Fibroblast of the aortic adventitia (primary cell): ENCODE measurements around the gene HLF. TPM values are rescaled to one million over a fixed set of nuclear protein-coding genes. Genes with fewer than 3 reads are reported as not detected.

ENCODE experiments used
- DNase-seq: peaks from one replicate; pipeline ENCODE4 v3.0.0-alpha.2; 2010; ENCODE audit warnings: low read depth
- H3K4me3 ChIP-seq: 2 replicates; pipeline ENCODE4 v1.5.1; 2011; ENCODE audit warnings: low read depth, mild to moderate bottlenecking, control low read depth, low read length, moderate library complexity
- total RNA-seq: library from RNA; depleted of rRNA; stranded (reverse); fragments of >200 nt; gene quantifications from 2 replicates; pipeline ENCODE4 v1.2.3, GENCODE V29; 2012; ENCODE audit warnings: low replicate concordance
- TF ChIP-seq, protein P1 (sequence below): IDR thresholded peaks from 2 replicates; pipeline ENCODE4 v1.5.1; 2011; ENCODE audit warnings: mild to moderate bottlenecking, low read length, control low read depth, inconsistent platforms; ENCODE audit not compliant: insufficient read depth

The HLF gene
- total RNA-seq, 1 donor = 4.4 TPM

DNA sequence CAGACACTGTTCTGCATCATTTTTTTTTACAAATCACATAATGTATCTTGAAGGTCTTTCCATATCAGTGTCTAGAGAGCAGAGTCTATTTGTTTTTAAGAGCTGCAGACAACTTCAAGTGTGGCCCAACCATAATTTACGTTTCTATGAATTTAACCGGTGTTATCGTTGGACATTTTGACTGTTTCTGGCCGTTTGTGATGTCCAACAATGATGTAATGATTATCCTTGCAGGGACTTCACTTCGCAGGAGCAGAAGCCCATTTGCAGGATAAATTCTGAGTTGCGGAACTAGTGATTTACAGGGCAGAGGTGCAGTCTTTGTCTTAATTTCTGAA is 26.9 kb upstream of the HLF start:
- H3K4me3 ChIP-seq = peak overlapping the region; percentile 62
- TF ChIP-seq, protein P1, sequence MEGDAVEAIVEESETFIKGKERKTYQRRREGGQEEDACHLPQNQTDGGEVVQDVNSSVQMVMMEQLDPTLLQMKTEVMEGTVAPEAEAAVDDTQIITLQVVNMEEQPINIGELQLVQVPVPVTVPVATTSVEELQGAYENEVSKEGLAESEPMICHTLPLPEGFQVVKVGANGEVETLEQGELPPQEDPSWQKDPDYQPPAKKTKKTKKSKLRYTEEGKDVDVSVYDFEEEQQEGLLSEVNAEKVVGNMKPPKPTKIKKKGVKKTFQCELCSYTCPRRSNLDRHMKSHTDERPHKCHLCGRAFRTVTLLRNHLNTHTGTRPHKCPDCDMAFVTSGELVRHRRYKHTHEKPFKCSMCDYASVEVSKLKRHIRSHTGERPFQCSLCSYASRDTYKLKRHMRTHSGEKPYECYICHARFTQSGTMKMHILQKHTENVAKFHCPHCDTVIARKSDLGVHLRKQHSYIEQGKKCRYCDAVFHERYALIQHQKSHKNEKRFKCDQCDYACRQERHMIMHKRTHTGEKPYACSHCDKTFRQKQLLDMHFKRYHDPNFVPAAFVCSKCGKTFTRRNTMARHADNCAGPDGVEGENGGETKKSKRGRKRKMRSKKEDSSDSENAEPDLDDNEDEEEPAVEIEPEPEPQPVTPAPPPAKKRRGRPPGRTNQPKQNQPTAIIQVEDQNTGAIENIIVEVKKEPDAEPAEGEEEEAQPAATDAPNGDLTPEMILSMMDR = no peak
- DNase-seq = no peak

DNA sequence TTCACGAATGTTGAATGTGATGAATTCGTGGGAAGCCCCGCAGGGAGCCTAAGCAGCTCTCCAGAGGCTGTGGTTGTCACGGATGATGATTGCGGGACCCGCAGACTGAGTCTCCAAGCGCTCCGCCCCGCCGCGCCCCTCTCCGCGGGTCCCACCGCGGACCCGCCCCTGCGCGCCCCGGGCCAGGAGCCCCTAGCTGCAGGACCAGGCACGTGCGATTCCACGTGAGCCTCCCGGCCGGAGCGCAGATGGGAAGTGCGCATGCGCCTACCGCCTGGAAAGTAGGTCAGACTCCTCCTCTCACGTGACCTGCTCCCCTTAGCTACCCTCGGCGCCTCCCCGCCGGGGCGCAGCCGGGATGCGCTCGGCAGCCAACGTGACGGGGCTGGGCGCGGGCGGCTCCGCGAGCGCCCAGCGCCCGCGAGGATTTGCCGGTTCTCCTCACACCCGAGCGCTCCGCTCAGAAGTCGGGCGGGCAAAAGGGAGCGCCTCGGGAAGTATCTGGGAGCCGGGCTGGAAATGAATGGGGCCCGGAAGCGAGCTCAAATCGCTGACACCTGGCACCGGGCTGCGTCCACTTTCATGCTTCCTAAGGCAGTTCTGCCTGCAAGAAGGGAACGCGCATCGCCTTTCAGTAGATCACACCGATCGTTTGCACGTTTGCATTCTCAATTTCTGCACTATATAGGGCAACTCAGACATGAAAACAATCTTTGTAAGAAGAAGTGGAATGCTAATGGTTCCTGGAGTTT is 26.4 kb upstream of the HLF start:
- TF ChIP-seq, protein P1 = no peak
- peak; percentile 89 for DNase-seq
- peak overlapping the region; percentile 62 for H3K4me3 ChIP-seq

DNA sequence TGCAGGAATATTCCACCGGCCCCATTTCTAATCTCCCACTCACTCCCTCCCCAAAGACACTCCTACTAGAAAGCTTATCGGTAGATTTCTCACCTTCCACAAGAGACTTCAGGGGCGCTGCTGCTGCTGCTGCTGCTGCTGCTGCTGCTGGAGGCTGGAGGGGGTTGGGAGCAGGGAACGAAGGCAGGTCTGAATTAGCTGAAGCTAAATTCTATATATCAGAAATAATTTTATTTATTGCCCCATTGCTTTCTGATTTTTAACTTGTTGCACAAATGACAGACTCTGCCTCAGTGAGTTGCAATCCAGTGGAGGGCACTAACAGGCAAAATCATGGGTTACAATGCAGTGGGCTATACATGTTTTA is 25.8 kb upstream of the HLF start:
- TF ChIP-seq, protein P1 = no peak
- DNase-seq = no peak
- H3K4me3 ChIP-seq = peak overlapping the region; percentile 62

DNA sequence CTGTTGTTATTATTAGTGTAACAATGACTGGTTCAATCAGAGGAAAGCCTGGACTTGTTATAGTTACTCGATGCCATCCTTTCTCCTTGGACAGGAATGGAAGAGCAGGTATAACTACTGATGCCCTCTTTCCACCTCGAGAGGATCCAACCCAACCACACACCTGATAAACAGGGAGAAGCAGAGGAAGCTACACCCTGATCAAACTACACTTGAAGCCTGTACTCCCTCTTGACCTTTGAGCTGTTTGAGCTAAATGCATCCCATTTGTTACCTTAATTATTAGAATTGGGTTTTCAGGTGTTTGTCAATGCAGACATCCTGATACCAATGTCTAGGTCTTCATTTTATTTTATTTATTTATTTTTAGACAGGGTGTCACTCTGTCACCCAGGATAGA is 23.7 kb upstream of the HLF start:
- TF ChIP-seq, protein P1 = no peak
- no peak overlapping the region for H3K4me3 ChIP-seq
- no peak for DNase-seq

DNA sequence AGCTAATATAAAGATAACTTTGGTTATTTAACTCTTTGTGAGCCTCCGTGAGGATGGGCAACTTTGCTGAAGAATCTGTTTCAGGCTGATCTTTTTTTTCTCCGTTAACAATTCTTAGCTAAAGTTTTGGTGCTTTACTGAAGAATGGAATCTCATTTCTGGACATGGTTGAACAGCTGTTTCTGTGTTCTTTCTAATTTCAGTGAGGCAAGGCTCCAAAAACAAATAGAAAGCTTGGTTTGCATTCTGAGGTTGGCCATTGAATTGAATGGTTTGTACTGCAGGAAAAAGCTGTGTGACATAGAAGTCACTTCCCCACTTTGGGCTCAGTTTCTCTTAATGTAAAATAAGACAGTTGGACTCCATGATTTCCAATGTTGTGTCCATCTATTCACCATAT is 22.3 kb upstream of the HLF start:
- H3K4me3 ChIP-seq = no peak overlapping the region
- DNase-seq = no peak
- TF ChIP-seq, protein P1 = no peak

DNA sequence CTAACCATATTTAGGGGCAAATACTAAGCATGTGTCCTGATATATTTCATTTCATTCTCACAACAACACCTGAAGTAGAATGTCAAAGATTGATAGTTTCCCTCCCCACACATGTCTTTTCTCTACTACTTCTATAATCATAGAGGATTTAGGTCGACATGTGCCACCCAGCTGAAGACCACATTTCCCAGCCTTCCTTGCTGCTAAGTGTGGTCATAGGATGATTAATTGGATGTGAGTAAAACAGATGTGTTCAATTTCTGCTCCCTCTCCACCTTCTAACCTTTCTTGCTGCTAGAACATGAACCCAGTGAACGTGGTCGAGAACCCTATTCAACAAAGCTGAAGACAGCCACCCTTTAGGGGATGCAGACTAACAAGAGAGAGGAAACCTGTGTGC is 18.8 kb upstream of the HLF start:
- TF ChIP-seq, protein P1 = no peak
- no peak overlapping the region for H3K4me3 ChIP-seq
- no peak for DNase-seq

DNA sequence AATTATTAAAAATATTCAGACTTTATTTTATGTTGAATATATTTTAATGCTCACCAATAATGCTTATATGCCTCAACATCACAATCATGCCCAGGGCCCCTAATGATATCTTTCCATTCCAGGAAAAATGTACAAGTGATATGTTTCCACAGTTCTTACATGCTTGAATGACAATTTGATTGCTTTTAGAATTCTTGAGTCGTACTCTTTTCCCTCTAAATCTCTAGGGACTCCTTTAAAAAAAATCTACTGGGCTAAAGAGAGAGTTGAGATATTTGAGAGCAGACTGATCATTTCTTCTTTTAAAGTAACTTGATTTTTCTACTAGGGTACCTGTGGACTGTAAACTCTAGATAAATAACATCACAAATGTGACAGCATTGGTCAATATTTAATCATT is 18.2 kb upstream of the HLF start:
- no peak for DNase-seq
- no peak overlapping the region for H3K4me3 ChIP-seq
- TF ChIP-seq, protein P1 = no peak
